GM23338 (cell line): ENCODE results near the gene UTP20. TPM values are rescaled to one million over a fixed set of nuclear protein-coding genes. Genes with fewer than 3 reads are reported as not detected.

Experiments
- ATAC-seq: fragments of 200-7000 bp; cut with Tn5 transposase; 3 replicates; pipeline ENCODE4 v1.9.1; 2020
- DNase-seq: peaks from one replicate; pipeline ENCODE4 v3.0.0-alpha.2; 2015; ENCODE audit warnings: low spot score
- H2AFZ ChIP-seq: fragments of 200-600 bp; sonication (generic); 2 replicates; pipeline ENCODE4 v1.8.0; 2016; ENCODE audit warnings: antibody characterized with exemption, mild to moderate bottlenecking, moderate library complexity
- H3F3A ChIP-seq: fragments of 200-600 bp; sonication (generic); replicated peaks from 2 replicates; pipeline ENCODE4 v1.8.0; 2017; ENCODE audit warnings: antibody characterized with exemption, mixed run types, low read depth
- H3K27ac ChIP-seq: fragments of 200-600 bp; sonication (generic); 2 replicates; pipeline ENCODE4 v1.6.1; 2016; ENCODE audit warnings: low read depth
- H3K27me3 ChIP-seq: fragments of 200-600 bp; sonication (generic); 2 replicates; pipeline ENCODE4 v1.8.0; 2016; ENCODE audit warnings: mild to moderate bottlenecking, mixed run types, moderate library complexity; ENCODE audit not compliant: insufficient read depth
- H3K36me3 ChIP-seq: fragments of 200-600 bp; sonication (generic); 2 replicates; pipeline ENCODE4 v1.8.0; 2016; ENCODE audit warnings: mild to moderate bottlenecking; ENCODE audit not compliant: insufficient read depth
- H3K4me1 ChIP-seq: fragments of 200-600 bp; sonication (generic); 2 replicates; pipeline ENCODE4 v1.8.0; 2016; ENCODE audit warnings: mild to moderate bottlenecking, moderate library complexity; ENCODE audit not compliant: insufficient read depth
- H3K4me2 ChIP-seq: fragments of 200-600 bp; sonication (generic); 2 replicates; pipeline ENCODE4 v1.7.1; 2017; ENCODE audit warnings: mixed run types
- H3K4me3 ChIP-seq: fragments of 200-600 bp; sonication (generic); 2 replicates; pipeline ENCODE4 v1.6.1; 2016; ENCODE audit warnings: mixed run types
- H3K79me2 ChIP-seq: fragments of 200-600 bp; sonication (generic); replicated peaks from 2 replicates; pipeline ENCODE4 v1.8.0; 2017; ENCODE audit warnings: mild to moderate bottlenecking; ENCODE audit not compliant: insufficient read depth
- H3K9me2 ChIP-seq: fragments of 200-600 bp; sonication (generic); 2 replicates; pipeline ENCODE4 v1.8.0; 2017; ENCODE audit not compliant: insufficient read depth
- H4K20me1 ChIP-seq: fragments of 200-600 bp; sonication (generic); replicated peaks from 2 replicates; pipeline ENCODE4 v1.8.0; 2017; ENCODE audit warnings: mild to moderate bottlenecking; ENCODE audit not compliant: insufficient read depth
- H3K27ac Mint-ChIP-seq: 2 replicates; pipeline ENCODE4 v1.8.0; 2020; ENCODE audit warnings: inconsistent platforms, mild to moderate bottlenecking, moderate library complexity, mixed read lengths
- H3K27me3 Mint-ChIP-seq: 3 replicates; pipeline ENCODE4 v1.8.0; 2022; ENCODE audit warnings: low read depth, mild to moderate bottlenecking, moderate library complexity, mixed read lengths, inconsistent platforms; ENCODE audit not compliant: insufficient read depth, poor library complexity
- H3K36me3 Mint-ChIP-seq: 3 replicates; pipeline ENCODE4 v1.8.0; 2021; ENCODE audit warnings: low read depth, mild to moderate bottlenecking, inconsistent platforms, moderate library complexity, mixed read lengths
- H3K4me1 Mint-ChIP-seq: 3 replicates; pipeline ENCODE4 v1.8.0; 2020; ENCODE audit warnings: mild to moderate bottlenecking, inconsistent platforms, mixed read lengths
- H3K4me3 Mint-ChIP-seq: 3 replicates; pipeline ENCODE4 v1.8.0; 2021; ENCODE audit warnings: moderate library complexity, mild to moderate bottlenecking, inconsistent platforms, mixed read lengths
- H3K9me3 Mint-ChIP-seq: 3 replicates; pipeline ENCODE4 v1.8.0; 2020; ENCODE audit warnings: moderate library complexity, mild to moderate bottlenecking, inconsistent platforms, mixed read lengths
- CREB1 ChIP-seq: fragments of 250-450 bp; sonication (Bioruptor Pico); IDR thresholded peaks from 2 replicates; pipeline ENCODE4 v1.5.0; 2020; ENCODE audit warnings: low read depth, mild to moderate bottlenecking, moderate library complexity
- ETS1 ChIP-seq: IDR thresholded peaks from 2 replicates; pipeline ENCODE4 v1.6.1; 2016; ENCODE audit warnings: antibody characterized with exemption
- EZH2 ChIP-seq: fragments of 200-600 bp; sonication (generic); IDR thresholded peaks from one replicate; pipeline ENCODE4 v1.8.0; 2017; ENCODE audit warnings: antibody characterized with exemption, mild to moderate bottlenecking, low read depth; ENCODE audit not compliant: unreplicated experiment
- EZH2phosphoT487 ChIP-seq: fragments of 200-600 bp; sonication (generic); IDR thresholded peaks from one replicate; pipeline ENCODE4 v1.8.1; 2018; ENCODE audit warnings: antibody characterized with exemption; ENCODE audit not compliant: unreplicated experiment
- JUNB ChIP-seq: IDR thresholded peaks from one replicate; pipeline ENCODE4 v1.6.1; 2016; ENCODE audit warnings: antibody characterized with exemption; ENCODE audit not compliant: unreplicated experiment
- REST ChIP-seq: IDR thresholded peaks from one replicate; pipeline ENCODE4 v1.6.1; 2018; ENCODE audit warnings: antibody characterized with exemption; ENCODE audit not compliant: unreplicated experiment
- STAT1 ChIP-seq: IDR thresholded peaks from one replicate; pipeline ENCODE4 v1.6.1; 2016; ENCODE audit warnings: antibody characterized with exemption; ENCODE audit not compliant: unreplicated experiment
- polyA plus RNA-seq: library from polyadenylated mRNA; unstranded; fragments of >200 nt; fragmentation: Nextera tagmentation; extraction: Ambion mirVana; gene quantifications from 2 replicates; pipeline ENCODE4 v1.2.1, GENCODE V29; 2016
- total RNA-seq: library from RNA; depleted of rRNA; stranded (reverse); fragments of >200 nt; shearing (Covaris generic); gene quantifications from 2 replicates; pipeline ENCODE4 v1.2.3, GENCODE V29; 2014

Gene UTP20
- total and polyA plus RNA-seq, 2 experiments from 2014 or later, result 13.1 to 59.6 TPM

- TF ChIP-seq STAT1, result no peak
- TF ChIP-seq EZH2phosphoT487, result no peak
- TF ChIP-seq ETS1, result no peak
- Histone ChIP-seq H3K4me1 (no peaks in the 10 kb centered on the region), H3K4me3 (no peak overlapping the region), H3K27ac (no peak overlapping the region), H3F3A (no peaks in the 10 kb centered on the region), H4K20me1 (no peaks in the 10 kb centered on the region), H3K79me2 (no peaks in the 10 kb centered on the region), H3K4me2 (no peak overlapping the region), H2AFZ (no peak overlapping the region), H3K36me3 (no peaks in the 10 kb centered on the region), H3K9me2 (no peaks in the 10 kb centered on the region), H3K27me3 (no peaks in the 10 kb centered on the region)
- Mint-ChIP-seq H3K4me3 (no peak overlapping the region), H3K4me1 (no peaks in the 10 kb centered on the region), H3K27ac (no peak overlapping the region), H3K36me3 (peaks cover 3% of the 10 kb centered on the region; the same call in 2 of the 3 replicates), H3K27me3 (peaks cover 4% of the 10 kb centered on the region), H3K9me3 (peaks cover 9% of the 10 kb centered on the region)
- DNase-seq (no peak), ATAC-seq (no peak)
Measured at GRCh38 chr12:101238306-101238705, 41.6 kb upstream of the UTP20 start.

- H3K27me3 ChIP-seq, result no peaks in the 10 kb centered on the region
- Mint-ChIP-seq H3K27ac (no peak overlapping the region), H3K36me3 (peaks cover 3% of the 10 kb centered on the region; the same call in 2 of the 3 replicates), H3K27me3 (peaks cover 2% of the 10 kb centered on the region), H3K4me1 (no peaks in the 10 kb centered on the region), H3K9me3 (peaks cover 9% of the 10 kb centered on the region), H3K4me3 (no peak overlapping the region)
- ATAC-seq (no peak), DNase-seq (no peak)
- no peak overlapping the region for H3K4me2 ChIP-seq
- H3K36me3 ChIP-seq, result no peaks in the 10 kb centered on the region
- no peaks in the 10 kb centered on the region for H3K79me2 ChIP-seq
- TF ChIP-seq REST (no peak), EZH2 (no peak), ETS1 (no peak), JUNB (no peak), CREB1 (CRISPR knock-in tag) (no peak)
- H3K9me2 ChIP-seq, result peaks cover 1% of the 10 kb centered on the region; the same call in 1 of the 2 replicates
- H3K4me3 ChIP-seq, result no peak overlapping the region
- no peak overlapping the region for H2AFZ ChIP-seq
- no peaks in the 10 kb centered on the region for H4K20me1 ChIP-seq
- H3F3A ChIP-seq, result no peaks in the 10 kb centered on the region
- H3K4me1 ChIP-seq, result no peaks in the 10 kb centered on the region
- H3K27ac ChIP-seq, result no peak overlapping the region
Measured at GRCh38 chr12:101238800-101239329, 41.0 kb upstream of the UTP20 start.
